Activated CD8-positive, alpha-beta memory T cell treated with anti-CD3 and anti-CD28 coated beads, Interleukin-2, amount 50 U/mL, for 24 hours (primary cell): ENCODE measurements around the gene TRIM16.
"Not testable (repeated sequence)": the region's sequence is repeated elsewhere in the genome, so short reads cannot be mapped to it uniquely, and the experiment has no call there.

Source experiments
- DNase-seq: peaks from one replicate; pipeline ENCODE4 v3.0.0-alpha.2; 2020; ENCODE audit errors: extremely low read depth

The TRIM16 gene

DNA sequence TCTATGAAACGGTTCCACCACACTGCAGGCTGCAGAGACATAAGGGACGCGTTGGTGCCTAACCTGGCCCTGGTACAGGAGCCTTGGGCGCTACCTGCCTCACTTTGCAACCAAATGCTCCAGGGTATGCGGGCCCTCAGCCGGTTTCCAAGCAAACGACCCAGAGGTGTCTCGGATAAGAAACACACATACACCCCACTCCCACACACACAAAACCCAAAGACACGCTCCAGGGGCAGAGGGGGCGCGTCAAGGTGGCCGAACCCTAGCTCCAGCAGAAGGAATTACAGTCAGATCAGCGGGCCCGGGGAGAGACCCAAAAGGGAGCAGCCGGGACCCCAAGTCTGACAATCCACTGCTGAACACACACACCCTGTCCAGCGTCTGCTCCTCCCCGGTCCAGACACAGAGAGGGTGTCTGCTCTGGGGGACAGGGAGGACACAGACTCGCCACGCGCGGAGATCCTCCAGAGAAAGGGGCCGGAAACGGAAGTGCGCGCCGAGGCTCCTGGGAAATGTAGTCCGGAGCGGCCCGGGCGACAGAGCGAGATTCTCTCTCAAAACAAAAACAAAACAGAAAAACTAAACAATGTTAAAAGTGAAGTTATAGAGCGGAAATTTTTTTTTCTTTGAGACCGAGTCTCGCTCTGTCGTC is at the start of gene TRIM16:
Gene TRIM16, minus strand, starts transcription at position 488 of the 655 bp plus-strand sequence. CDS start 32,702 bp downstream, outside the sequence.
- peak; percentile 49 for DNase-seq

DNA sequence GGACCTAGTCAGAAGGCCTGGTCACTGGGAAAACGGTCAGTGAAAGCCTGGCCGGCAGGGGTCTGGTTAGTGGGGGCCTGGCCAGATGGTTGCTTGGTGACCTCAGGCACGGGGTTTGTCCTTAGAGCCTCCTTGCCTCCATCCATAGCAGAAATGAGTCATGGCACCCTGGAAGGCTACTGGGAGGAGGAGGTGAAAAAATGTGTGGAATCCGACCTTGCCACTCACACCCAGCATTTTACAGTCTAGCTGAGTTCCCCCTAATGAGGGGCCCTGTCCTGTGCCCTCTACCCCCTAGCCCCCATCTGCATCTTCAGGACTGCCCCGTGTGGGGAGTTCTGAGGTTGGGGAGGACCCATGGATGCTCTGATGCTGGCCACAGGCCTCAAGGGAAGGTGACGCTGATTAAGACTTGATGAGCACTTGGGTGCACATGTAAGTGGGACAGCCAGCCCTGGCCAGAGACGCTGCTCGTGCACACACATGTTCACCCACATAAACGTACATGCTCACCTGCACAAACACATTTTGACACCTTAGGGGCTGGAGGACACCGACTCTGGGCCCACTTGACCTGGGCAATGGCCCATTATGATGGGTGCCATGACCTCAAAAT is 49.2 kb upstream of the TRIM16 start:
- DNase-seq = not testable (repeated sequence)

DNA sequence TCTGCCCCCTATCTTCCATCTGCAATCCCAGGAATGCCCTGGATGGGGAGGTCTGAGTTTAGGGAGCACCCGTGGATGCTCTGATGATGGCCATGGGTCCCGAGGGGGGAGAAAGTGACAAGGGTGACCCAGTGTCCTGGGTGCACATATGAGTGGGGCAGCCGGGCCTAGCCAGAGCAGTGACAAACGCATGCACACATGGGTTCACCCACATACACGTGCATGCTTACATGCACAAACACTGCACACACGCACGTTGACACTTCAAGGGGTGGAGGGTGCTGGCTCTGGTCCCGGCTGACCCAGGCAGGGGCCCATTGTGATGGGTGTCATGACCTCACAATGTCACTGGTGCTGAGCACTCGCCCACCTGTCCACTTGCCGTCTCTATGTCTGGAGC is 47.8 kb upstream of the TRIM16 start, which contains the start of gene TBC1D26:
Gene TBC1D26, plus strand, starts transcription at position 384 of the 400 bp plus-strand sequence. CDS start 3,066 bp downstream, outside the sequence.
- DNase-seq = not testable (repeated sequence)

DNA sequence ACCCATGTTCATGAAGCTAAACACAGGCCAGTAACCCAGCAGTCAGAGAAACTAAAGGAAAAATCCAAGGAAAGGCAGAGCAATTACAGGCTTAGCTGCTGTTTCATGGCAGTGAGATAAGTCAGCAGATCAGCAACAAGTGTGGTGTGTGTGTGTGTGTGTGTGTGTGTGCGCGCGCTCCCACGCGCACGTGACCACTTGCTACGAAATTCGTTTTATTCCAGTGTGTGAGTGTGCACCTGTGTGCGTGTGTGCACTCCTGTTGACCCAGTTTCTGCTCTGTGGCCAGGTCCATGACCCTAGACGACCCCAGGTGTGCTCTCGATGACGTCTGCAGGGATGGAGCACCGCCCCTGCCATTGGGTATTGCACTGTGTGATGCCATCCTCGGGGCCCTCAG is 46.4 kb upstream of the TRIM16 start:
- not testable (repeated sequence) for DNase-seq

DNA sequence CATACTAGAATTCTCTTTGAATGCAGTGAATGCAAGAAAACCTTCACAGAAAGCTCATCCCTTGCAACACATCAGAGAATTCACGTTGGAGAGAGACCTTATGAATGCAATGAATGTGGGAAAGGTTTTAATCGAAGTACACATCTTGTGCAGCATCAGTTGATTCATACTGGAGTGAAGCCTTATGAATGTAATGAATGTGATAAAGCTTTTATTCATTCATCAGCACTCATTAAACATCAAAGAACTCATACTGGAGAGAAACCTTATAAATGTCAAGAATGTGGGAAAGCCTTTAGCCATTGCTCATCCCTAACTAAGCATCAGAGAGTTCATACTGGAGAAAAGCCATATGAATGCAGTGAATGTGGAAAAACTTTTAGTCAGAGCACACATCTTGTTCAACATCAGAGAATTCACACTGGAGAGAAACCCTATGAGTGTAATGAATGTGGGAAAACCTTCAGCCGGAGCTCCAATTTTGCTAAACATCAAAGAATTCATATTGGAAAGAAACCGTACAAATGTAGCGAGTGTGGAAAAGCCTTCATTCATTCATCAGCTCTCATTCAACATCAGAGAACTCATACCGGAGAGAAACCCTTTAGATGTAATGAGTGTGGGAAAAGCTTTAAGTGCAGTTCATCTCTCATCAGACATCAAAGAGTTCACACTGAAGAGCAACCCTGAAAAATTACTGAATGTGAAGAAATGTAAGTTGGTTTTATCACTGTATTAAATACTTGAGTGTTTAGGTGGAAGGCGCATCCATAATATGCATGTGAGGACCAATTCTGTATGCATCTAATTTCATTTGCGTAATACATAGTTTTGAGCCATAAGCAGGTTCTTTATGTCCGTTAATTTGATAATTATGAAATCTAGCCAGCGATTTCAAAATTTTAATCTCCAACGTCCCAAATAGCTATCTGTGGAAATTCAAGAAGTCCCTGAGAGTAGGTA is 32.8 kb upstream of the TRIM16 start:
- DNase-seq = not testable (repeated sequence)

DNA sequence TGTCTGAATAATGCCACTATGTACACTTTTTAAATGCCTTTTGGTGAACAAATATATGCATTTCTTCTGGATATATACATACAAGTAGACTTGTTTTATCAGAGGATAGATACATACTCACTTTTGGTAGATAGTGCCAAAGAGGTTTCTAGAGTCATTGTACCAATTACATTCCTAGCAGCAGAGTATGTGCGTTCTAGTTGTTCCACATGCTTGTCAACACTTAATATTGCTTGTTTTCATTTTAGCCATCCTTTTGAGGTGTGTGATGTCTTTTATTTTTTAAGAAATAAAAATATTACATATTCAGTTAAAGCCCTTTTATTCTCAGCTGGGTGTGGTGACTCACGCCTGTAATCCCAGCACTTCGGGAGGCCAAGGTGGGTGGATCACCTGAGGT is 24.8 kb upstream of the TRIM16 start:
- not testable (repeated sequence) for DNase-seq

DNA sequence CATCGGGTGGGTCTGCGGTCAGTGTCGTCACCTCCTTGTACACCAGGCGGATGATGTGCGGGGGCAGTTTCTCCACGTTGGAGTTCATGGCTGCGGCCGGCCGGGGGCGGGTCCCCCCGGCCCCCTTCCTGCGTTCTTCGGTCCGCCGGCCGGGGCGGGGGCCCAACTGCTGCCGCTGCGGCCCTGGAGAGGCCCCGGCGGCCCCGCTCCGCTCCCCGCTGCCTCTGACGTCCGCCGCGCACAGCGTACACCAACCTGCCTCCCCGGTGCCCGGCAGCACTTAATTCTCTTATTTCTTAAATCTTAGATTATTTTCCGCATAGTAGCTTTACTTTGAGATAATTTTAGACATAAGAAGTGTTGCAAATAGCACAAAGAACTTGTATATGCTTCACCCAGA is 20.7 kb upstream of the TRIM16 start:
- DNase-seq = not testable (repeated sequence)

DNA sequence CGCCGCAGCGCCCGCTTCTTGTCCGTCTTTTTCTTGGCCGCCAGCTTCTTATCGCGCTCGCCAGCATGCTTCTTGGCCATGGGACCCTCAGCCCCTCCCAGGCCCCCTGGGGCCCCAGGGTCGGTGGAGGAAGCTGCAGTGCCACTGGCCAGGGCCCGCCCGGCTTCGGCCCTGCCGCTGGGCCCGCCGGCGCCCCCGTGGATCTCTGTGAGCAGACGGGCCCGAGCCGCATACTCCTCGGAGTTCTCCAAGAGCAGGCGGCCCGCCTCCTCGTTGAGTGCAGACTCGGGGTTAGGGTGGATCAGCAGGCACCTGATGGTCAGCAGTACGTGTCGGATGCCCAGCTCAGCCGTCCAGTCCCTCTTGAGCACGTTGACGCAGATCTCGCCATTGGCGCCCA is 20.1 kb upstream of the TRIM16 start:
- DNase-seq = not testable (repeated sequence)

DNA sequence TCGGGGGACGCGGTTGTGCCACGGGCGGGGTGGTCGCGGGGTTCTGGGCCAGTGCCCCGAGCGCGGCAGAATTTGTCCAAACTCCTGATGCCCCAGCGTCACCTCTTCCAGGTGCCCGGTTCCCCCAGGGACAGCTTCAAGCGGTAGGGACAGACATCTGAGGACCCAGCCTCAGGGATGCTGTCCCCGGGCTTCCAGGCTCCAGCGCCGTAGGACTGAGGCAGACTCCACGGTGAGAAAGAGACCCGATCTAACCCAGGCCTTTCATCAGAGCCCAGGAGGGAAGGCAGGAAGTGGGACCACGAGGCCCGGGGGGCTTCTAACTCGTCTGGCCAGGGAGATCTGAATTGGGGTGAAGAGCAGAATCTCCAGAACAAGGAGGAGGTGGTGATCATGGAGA is 15.8 kb upstream of the TRIM16 start:
- DNase-seq = not testable (repeated sequence)

DNA sequence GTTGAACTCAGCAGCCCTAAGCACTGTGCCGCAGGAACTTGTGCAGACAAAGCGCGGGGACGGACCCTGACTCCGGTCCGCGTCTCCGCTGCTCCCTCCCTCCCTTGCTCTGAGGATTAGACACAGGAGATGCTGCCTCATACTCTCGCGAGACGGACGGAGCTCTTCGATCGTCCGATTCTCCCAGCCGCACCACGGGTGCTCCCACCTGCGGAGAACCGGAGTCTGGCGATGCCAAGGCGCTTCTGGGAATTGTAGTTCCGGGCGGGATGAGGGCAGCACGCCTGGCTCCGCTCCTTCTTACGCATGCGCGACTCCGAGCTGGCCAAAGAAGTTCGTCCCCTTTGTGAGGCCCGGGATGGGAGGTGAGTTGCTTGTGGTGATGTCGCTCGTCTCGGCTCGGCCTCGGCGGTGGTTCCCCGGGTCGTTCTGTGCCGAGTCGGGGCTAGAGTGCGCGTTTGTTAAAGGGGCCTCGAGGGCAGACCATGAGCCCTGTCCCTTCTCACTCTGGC is 15.4 kb upstream of the TRIM16 start, which contains the start of gene ZNF286A:
Gene ZNF286A, plus strand, starts transcription at position 340 of the 512 bp plus-strand sequence. CDS start 578 bp downstream, outside the sequence.
- peak; percentile 95 for DNase-seq

DNA sequence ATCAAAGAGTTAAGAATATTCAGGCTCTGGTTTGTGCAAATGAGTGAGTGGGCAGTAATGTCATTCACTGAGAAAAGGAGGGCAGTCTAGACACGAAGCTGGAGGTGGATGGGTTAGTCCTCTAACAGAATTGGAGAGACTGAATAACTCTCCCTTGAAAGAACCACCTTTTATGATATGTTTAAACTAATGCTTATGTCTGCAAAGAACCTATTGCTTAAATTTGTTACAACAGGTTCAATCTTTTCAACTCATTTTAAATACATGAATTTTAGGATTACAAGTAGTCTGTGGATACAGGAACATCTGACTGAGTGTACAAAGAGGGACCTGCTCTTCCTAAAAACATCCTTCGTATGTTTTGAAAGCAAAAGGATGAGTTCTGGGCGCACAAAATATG is 14.9 kb upstream of the TRIM16 start:
- not testable (repeated sequence) for DNase-seq

DNA sequence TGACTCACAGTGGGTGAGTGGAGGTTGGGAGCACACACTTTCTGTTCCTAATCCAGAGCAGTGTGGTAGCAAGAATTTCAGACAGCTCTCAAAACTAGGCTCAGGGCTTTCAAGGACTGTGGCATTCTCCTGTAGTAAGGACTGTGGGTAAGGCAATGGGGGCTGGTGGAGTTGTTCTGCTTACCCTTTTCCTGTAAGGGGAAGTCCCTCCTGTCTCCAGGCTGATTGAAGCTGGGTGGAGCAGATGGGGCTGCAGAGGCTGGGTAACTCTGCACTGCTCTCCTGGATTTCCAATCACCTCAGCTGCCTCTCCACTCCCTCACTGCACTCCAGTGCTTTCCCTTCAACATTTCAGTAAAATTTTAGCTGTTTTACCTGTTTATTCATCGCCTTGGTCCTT is 3.4 kb upstream of the TRIM16 start:
- DNase-seq = not testable (repeated sequence)

DNA sequence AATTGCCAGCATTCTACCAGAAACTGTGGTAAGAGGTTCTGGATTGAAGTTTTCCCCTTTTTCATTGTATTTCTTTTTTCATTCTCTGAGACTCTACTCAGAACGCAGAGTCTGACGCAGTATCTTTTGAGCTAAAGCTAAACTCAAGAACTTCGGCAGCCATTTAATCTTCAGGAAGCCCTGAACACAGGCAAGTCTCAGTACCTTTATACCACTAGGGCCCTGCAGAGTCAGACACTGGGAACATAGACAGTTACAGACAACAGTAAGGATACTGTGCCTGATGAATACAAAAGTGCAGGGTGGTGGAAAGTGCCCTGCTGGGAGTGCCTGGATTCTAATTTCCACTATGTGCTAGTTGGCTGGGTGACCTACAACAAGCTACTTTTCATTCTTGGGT is 976 bp downstream of the TRIM16 start:
- DNase-seq = not testable (repeated sequence)

DNA sequence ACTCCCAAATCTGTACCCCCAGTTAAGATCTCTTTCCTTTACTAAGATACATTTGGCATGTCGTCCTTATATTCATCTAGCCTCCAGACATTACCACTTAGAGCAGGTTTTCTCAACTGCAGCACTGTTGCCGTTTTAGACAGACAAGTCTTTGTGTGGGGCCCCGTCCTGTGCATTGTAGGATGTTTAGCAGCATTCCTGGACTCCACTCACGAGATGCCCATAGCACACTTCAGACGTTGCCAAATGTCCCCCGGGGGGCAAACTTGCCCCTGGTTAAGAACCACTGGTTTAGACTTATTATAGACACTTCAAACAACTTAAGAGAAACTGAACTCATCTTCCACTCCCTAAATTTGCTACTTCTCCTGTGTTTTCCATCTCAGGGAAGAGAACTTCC is 8.1 kb downstream of the TRIM16 start:
- DNase-seq = not testable (repeated sequence)

DNA sequence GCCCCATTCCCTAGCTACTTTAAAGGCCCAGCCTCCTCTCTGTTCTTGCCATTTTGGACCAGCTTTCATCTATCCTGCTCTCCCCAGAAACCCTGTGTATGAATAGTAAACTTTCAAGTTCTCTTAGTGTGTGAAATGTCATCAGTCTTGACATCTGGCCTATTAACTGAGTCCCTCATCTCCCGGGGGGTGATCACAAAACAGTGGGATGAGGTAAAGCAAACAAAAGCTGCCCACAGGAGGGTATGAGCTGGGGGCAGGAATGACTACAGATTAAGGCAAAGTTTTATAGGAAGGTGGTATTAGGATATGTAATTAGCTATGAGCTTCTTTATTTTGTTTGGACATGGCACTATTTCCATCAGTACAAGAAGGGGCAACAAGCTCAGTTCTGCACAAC is 9.5 kb downstream of the TRIM16 start:
- DNase-seq = not testable (repeated sequence)

DNA sequence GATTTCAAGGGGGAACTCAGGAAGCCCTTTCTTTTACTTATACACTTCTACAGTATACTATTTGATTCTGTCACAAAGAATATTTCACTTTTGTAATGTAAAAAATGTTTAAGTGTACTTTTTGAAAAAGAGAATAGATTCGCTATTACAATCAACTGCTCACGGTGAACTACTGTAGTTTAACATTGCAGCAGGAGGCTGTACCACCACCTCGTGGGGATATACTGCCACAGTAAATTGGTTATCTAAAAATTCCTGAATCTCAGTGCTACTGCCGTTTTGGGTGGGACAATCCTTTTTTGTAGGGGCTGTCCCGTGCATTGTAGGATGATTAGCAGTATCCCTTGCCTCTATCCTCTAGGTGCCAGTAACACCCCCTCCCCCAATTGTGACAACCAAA is 14.6 kb downstream of the TRIM16 start:
- not testable (repeated sequence) for DNase-seq

DNA sequence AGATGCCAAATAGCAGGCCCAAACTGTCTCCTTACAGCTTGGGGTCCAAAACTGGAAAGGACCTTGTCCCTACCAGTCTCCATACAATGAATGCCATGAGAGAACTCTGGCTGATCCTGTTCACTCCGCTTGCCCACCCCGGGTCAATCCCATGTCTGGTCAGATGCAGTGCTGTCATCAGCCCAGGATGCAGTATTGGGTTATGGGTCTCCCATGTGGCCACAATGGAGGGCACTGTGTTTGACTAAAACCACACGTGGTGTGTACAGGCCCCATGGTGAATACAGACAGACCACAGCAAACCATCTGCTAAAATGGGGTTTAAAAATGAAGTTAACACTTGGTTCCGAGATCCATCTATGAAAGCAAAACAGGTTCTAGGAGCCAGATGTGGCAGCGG is 20.4 kb downstream of the TRIM16 start:
- no peak for DNase-seq

DNA sequence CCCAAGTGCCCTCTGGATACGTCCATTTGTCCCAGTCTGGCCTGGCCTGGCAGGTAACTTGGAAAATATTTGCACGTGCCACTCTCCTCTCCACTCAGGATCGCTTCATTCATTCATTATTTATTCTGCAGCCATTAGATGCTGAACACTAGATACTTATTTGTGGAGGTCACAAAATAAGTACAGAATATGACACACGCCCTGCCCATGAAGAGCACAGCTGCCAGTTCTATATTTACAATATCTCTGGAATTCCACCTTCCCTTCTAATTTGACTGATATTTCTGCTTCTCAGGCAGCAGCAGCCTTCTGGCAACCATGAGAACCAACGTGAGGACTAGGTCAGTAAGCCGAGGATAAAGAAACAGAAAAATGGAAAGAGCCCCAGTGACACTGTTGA is 20.9 kb downstream of the TRIM16 start:
- DNase-seq = no peak

DNA sequence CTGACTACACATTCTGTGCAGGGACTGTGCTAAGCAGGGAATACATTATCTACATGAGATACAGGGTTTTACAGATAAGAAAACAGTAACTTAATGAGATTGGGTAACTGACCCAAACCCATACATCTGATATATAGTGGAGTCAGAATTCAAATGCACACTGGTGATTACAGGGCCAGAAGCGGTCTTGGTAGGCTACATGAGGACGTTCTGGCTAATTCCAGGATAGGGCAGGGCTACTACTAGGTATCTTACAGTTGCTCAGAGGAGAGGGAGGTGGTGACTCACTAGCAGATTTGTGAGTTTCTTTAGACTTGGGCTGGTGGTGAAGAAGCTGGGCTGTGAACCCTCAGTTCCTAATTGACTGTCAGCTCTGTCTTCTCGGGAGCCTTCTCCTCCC is 21.4 kb downstream of the TRIM16 start:
- no peak for DNase-seq

DNA sequence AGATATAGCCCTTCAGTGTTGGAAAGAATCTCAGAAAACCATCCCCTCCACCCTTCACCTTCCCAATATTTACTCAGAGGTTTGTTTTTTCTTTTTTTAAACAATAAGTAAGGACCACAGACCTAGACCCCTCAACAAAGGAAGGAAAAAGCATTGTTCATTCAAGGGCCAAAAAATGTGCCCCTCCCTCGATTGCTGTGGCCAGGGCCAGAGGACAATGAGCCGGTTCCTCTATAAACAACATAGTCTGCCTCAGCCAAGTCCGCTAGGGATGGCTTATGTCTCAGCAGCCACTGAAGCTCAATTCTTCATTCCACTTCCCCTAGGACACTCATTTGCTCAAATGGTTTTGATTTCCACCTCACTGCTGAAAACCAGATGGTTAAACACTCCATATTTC is 24.0 kb downstream of the TRIM16 start:
- DNase-seq = no peak

DNA sequence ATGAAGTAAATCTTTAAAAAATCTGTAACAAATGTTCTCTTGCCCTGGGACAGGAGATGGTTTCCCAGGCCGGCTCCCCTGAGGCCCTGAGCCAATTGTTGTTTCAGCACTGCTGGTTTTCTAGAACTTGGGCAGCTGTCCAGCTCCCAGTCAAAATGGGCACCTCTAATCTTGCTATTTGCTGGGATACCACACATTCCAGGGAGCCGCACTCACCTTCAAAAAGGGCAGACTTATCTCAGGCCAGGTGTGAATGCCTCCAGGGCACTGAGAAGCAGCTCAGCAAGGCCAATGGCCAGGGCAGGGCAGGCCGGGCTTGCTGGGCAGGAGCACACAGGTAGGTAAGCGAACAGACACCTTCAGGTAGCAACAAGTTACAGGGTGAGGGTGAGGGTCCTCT is 24.4 kb downstream of the TRIM16 start:
- DNase-seq = no peak

DNA sequence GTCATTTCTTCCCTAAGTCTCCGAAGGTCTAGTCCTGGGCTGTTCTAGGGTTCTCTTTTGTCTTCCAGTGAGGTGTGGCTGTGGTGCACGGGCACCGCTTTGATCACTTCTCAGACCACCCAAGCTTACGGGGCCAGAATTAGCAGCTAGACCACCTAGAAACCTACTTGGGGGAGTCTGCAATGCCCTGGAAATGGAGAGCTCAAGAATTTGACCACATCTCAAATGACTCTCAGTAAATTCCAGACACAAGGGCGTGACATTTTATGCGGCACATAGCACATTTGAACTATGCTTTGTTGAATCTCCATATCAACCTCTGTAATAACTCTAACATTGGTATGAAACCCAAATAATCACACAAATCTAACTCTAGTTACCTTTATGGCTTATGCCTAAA is 24.9 kb downstream of the TRIM16 start:
- no peak for DNase-seq
